Thyroid gland (tissue), 4 donors: ENCODE measurements around the gene MPZL1. TPM values are rescaled to one million over a fixed set of nuclear protein-coding genes. Genes with fewer than 3 reads are reported as not detected.
"Not testable (repeated sequence)": the region's sequence is repeated elsewhere in the genome, so short reads cannot be mapped to it uniquely, and the experiment has no call there.

ENCODE experiments used
- DNase-seq, 2 donors: peaks; one replicate each; pipeline ENCODE4 v3.0.0-alpha.2; 2019
- H3K27ac ChIP-seq, 3 donors: fragments of 200-600 bp; sonication (generic); 1 replicate in 2 of 3; 2 replicates in 1 of 3; pipeline ENCODE4 v1.5.1; 2016 to 2019; ENCODE audit warnings: mild to moderate bottlenecking in 1 of 3, moderate library complexity in 1 of 3
- H3K27me3 ChIP-seq: fragments of 200-600 bp; sonication (generic); one replicate; pipeline ENCODE4 v1.5.1; 2019
- H3K36me3 ChIP-seq, 2 donors: fragments of 200-600 bp; sonication (generic); one replicate each; pipeline ENCODE4 v1.5.1; 2016 to 2019
- H3K4me1 ChIP-seq, 2 donors: fragments of 200-600 bp; sonication (generic); one replicate each; pipeline ENCODE4 v1.5.1; 2017 to 2019
- H3K4me3 ChIP-seq, 3 donors: fragments of 200-600 bp; sonication (generic); replicated peaks in 1 of 3; 1 replicate in 2 of 3; 2 replicates in 1 of 3; pipeline ENCODE4 v1.5.1; 2016; ENCODE audit warnings: mild to moderate bottlenecking in 1 of 3
- H3K9me3 ChIP-seq: fragments of 200-600 bp; sonication (generic); one replicate; pipeline ENCODE4 v1.5.1; 2017
- POLR2A ChIP-seq, 2 donors: fragments of 450-650 bp; IDR thresholded peaks; one replicate each; pipeline ENCODE4 v1.6.1; 2017; ENCODE audit warnings: antibody characterized with exemption in 2 of 2, mild to moderate bottlenecking in 2 of 2, moderate library complexity in 1 of 2
- WGBS, 2 donors: methylation state at CpG; one replicate each; pipeline ENCODE4 v1.1.5; 2017; 5-methylcytosine and 5-hydroxymethylcytosine counted together
- intact Hi-C: fragments of 100-400 bp; cut with DNase I; formaldehyde crosslinking; loops from one replicate; pipeline ENCODE4 v1.15.1; 2023
- total RNA-seq, 4 donors: library from RNA; depleted of rRNA; stranded (reverse); fragments of >200 nt; gene quantifications; one replicate each; pipeline ENCODE4 v1.2.3, GENCODE V29; 2016
- TF ChIP-seq, protein P1 (sequence below), 6 experiments: fragments of 200-600 bp in 3 of 6; fragments of 450-650 bp in 3 of 6; sonication (generic) in 3 of 6; IDR thresholded peaks; one replicate each; pipeline ENCODE4 v1.5.1; 2016 to 2019; ENCODE audit warnings: antibody characterized with exemption in 6 of 6, mild to moderate bottlenecking in 2 of 6, inconsistent platforms in 1 of 6, moderate library complexity in 1 of 6

MPZL1 gene
- total RNA-seq, 4 donors from 2014 or later: 52.6 to 90.2 (median 61.8) TPM

DNA sequence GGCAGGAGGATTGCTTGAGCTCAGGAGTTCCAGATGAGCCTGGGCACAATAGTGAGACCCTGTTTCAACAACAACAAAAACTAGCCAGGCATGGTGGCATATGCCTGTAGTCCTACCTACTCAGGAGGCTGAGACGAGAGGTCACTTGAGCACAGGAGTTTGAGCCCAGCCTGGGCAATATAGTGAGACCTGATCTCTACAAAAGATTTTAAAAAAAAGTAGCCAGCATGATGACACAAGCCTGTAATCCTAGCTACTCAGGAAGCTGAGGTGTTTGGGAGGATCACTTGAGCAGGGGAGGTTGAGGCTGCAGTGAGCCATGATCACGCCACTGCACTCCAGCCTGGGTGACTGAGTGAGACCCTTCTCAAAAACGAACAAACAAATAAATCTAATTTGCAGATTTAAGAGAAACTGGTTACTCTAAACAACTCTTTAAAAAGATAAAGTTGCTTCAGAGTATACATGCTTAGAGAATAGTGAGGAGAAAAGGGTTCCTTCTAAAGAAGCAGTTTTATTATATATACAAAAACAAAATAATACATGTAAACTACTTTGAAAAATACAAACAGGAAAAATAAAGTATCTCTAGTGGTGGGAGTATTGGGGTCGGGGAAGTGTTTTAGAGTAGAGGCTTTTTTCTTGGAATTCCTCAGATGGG is 103.8 kb downstream of the MPZL1 start:
- Histone ChIP-seq H3K36me3 (no peaks in the 10 kb centered on the region), H3K9me3 (no peaks in the 10 kb centered on the region), H3K4me1 (peaks cover 4 to 13% of the 10 kb centered on the region in 2 donors), H3K27me3 (no peaks in the 10 kb centered on the region), H3K4me3 (no peak overlapping the region), H3K27ac (no peak overlapping the region)
- no peak for TF ChIP-seq POLR2A (IDR thresholded peaks at IDR 0.05)
- intact Hi-C loops: loop anchor here (10.0 kb wide), 1 partner anchor 259 kb away; no protein-coding TSS in a partner anchor
- DNase-seq: no peak
- WGBS, 2 donors: 80 to 83% methylated on average over 4 of the region's 4 CpGs

DNA sequence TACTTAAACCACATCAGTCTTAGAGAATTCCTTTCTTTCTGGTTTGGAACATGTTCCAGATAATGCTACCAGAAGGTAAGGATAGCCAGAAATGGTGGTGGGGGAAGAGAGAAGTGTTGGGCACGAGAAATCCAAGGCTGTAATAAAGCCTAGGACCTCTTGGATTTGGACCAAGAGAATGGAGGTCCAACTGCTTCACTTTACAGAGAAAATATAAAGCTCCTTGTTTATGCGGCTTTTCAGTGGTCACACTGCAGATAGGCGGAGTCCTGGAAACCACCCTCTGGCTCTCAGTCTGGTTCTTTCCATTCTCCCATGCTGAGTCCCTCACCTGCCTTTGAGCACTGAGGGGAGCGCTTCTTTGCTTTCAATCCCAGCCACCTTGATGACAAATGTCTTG is 104.3 kb downstream of the MPZL1 start:
- no peak overlapping the region for H3K27ac ChIP-seq
- no peak overlapping the region for H3K4me3 ChIP-seq
- WGBS, 2 donors: 83 to 88% methylated on average over 4 of the region's 4 CpGs
- TF ChIP-seq POLR2A (IDR thresholded peaks at IDR 0.05): no peak
- TF ChIP-seq, protein P1, sequence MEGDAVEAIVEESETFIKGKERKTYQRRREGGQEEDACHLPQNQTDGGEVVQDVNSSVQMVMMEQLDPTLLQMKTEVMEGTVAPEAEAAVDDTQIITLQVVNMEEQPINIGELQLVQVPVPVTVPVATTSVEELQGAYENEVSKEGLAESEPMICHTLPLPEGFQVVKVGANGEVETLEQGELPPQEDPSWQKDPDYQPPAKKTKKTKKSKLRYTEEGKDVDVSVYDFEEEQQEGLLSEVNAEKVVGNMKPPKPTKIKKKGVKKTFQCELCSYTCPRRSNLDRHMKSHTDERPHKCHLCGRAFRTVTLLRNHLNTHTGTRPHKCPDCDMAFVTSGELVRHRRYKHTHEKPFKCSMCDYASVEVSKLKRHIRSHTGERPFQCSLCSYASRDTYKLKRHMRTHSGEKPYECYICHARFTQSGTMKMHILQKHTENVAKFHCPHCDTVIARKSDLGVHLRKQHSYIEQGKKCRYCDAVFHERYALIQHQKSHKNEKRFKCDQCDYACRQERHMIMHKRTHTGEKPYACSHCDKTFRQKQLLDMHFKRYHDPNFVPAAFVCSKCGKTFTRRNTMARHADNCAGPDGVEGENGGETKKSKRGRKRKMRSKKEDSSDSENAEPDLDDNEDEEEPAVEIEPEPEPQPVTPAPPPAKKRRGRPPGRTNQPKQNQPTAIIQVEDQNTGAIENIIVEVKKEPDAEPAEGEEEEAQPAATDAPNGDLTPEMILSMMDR (IDR thresholded peaks at IDR 0.05): no peak
- no peaks in the 10 kb centered on the region for H3K9me3 ChIP-seq
- peaks cover 0 to 11% of the 10 kb centered on the region in 2 donors for H3K4me1 ChIP-seq
- DNase-seq: no peak
- no peaks in the 10 kb centered on the region for H3K36me3 ChIP-seq
- intact Hi-C loops: loop anchor here (10.0 kb wide), 1 partner anchor 259 kb away; no protein-coding TSS in a partner anchor
- H3K27me3 ChIP-seq: no peaks in the 10 kb centered on the region

GRCh38 chr1:167829868-167830267 is 108.1 kb downstream of the MPZL1 start:
- H3K4me1 ChIP-seq: no peaks in the 10 kb centered on the region
- H3K36me3 ChIP-seq: no peaks in the 10 kb centered on the region
- no peaks in the 10 kb centered on the region for H3K27me3 ChIP-seq
- no peak for TF ChIP-seq POLR2A (IDR thresholded peaks at IDR 0.05)
- TF ChIP-seq, protein P1 (IDR thresholded peaks at IDR 0.05): no peak
- DNase-seq: no peak
- intact Hi-C loops: loop anchor here (10.0 kb wide), 1 partner anchor 255 kb away; no protein-coding TSS in a partner anchor
- no peaks in the 10 kb centered on the region for H3K9me3 ChIP-seq
- H3K4me3 ChIP-seq: no peak overlapping the region
- no peak overlapping the region for H3K27ac ChIP-seq
- 66 to 69% methylated on average over 2 of the region's 2 CpGs for WGBS, 2 donors

DNA sequence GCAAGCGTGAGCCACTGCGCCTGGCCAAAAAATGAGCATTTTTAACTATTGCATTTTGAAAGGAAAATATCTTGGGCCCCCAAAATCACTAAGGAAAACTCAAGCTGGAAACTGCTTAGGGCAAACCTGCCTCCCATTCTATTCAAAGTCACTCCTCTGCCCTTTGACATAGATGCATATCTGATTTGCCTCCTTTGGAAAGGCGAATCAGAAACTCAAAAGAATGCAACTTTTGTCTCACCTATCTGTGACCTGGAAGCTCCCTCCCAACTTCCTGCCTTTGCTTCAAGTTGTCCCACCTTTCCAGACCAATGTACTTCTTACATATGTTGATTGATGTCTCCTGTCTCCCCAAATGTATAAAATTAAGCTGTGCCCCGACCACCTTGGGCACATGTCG is 108.9 kb downstream of the MPZL1 start:
- WGBS, 2 donors: 84 to 88% methylated on average over 5 of the region's 5 CpGs
- intact Hi-C loops: not testable (repeated sequence)

GRCh38 chr1:167832693-167833092 is 110.9 kb downstream of the MPZL1 start:
- 88 to 92% methylated on average over 5 of the region's 5 CpGs for WGBS, 2 donors
- TF ChIP-seq, protein P1 (IDR thresholded peaks at IDR 0.05): no peak
- no peak for TF ChIP-seq POLR2A (IDR thresholded peaks at IDR 0.05)
- no peak for DNase-seq
- no peaks in the 10 kb centered on the region for H3K27me3 ChIP-seq
- intact Hi-C loops: no loop called here
- no peak overlapping the region for H3K27ac ChIP-seq
- H3K4me1 ChIP-seq: no peaks in the 10 kb centered on the region
- no peak overlapping the region for H3K4me3 ChIP-seq
- H3K9me3 ChIP-seq: no peaks in the 10 kb centered on the region
- H3K36me3 ChIP-seq: no peaks in the 10 kb centered on the region

More for the DNA sequence above, 108.9 kb downstream of the MPZL1 start:
- not testable (repeated sequence) for DNase-seq, H3K27ac ChIP-seq, H3K4me1 ChIP-seq, H3K9me3 ChIP-seq, H3K27me3 ChIP-seq, H3K4me3 ChIP-seq, H3K36me3 ChIP-seq

- H3K27me3 ChIP-seq: no peaks in the 10 kb centered on the region
- H3K4me1 ChIP-seq: no peaks in the 10 kb centered on the region
- no peaks in the 10 kb centered on the region for H3K9me3 ChIP-seq
- no peak for DNase-seq
- no peak overlapping the region for H3K4me3 ChIP-seq
- TF ChIP-seq, protein P1 (IDR thresholded peaks at IDR 0.05): no peak
- TF ChIP-seq POLR2A (IDR thresholded peaks at IDR 0.05): no peak
- no peak overlapping the region for H3K27ac ChIP-seq
- intact Hi-C loops: no loop called here
- H3K36me3 ChIP-seq: no peaks in the 10 kb centered on the region
Observed at GRCh38 chr1:167833904-167834303, 112.1 kb downstream of the MPZL1 start.
